Measurements from ENCODE around the gene NPIPB4.
"Not testable (repeated sequence)": the region's sequence is repeated elsewhere in the genome, so short reads cannot be mapped to it uniquely, and the experiment has no call there.

- not testable (repeated sequence) for TF ChIP-seq CTCF (IDR thresholded peaks at IDR 0.05; ENCODE audit: extremely low read depth in 1 of 2, insufficient read depth in 1 of 2, low read depth in 1 of 2, low read length in 2 of 2); FOS (IDR thresholded peaks at IDR 0.05; ENCODE audit: borderline replicate concordance, insufficient read depth, low read length); POLR2A (IDR thresholded peaks at IDR 0.05; ENCODE audit: low read depth, low read length)
- peak; percentile 82 for TF ChIP-seq POLR2AphosphoS5 (IDR thresholded peaks at IDR 0.05; ENCODE audit: insufficient read depth, low read depth, low read length)
- TF ChIP-seq MYC (IDR thresholded peaks at IDR 0.05; ENCODE audit: low read depth, low read length): peak; percentile 20
Measured at GRCh38 chr16:21820028-21820907, 37.3 kb downstream of the NPIPB4 start.
